ENCODE measurements around the gene INPP4B.

GRCh38 chr4:142316025-142316424 lies 530.1 kb downstream of the INPP4B start:
- TF ChIP-seq CTCF (IDR thresholded peaks at IDR 0.05) (no peak), ZFX (IDR thresholded peaks at IDR 0.05; ENCODE audit: borderline replicate concordance) (no peak)

Data from 22Rv1 (cell line).